ENCODE data around the gene PDE4A.

Gene PDE4A

GRCh38 chr19:10468133-10468532, 47.8 kb downstream of the PDE4A start:
- no peak for DNase-seq

- peak; percentile 8 for DNase-seq
These were observed 51.6 kb downstream of the PDE4A start for GRCh38 chr19:10471909-10472308.

- DNase-seq = no peak
These were observed 52.9 kb downstream of the PDE4A start for GRCh38 chr19:10473192-10473591.

- DNase-seq = no peak
These were observed 54.7 kb downstream of the PDE4A start for GRCh38 chr19:10474962-10475451.

GRCh38 chr19:10478476-10478875, 58.1 kb downstream of the PDE4A start:
- no peak for DNase-seq

GRCh38 chr19:10478903-10479384, 58.6 kb downstream of the PDE4A start:
- DNase-seq = peak; percentile 37

- no peak for DNase-seq
These were observed 66.2 kb downstream of the PDE4A start for GRCh38 chr19:10486551-10486950.

- DNase-seq = no peak
These were observed 71.2 kb downstream of the PDE4A start for GRCh38 chr19:10491472-10492047.

GRCh38 chr19:10497371-10497770, 77.0 kb downstream of the PDE4A start:
- no peak for DNase-seq

- DNase-seq = no peak
These were observed 79.4 kb downstream of the PDE4A start for GRCh38 chr19:10499550-10500246.

GRCh38 chr19:10500247-10500592, 79.9 kb downstream of the PDE4A start:
- DNase-seq = no peak

- peak; percentile 88 for DNase-seq
These were observed 81.7 kb downstream of the PDE4A start for GRCh38 chr19:10501971-10502523.

GRCh38 chr19:10502524-10503001, 82.2 kb downstream of the PDE4A start:
- DNase-seq = peak; percentile 90

GRCh38 chr19:10503002-10503789, 82.9 kb downstream of the PDE4A start, which contains the start of gene KEAP1:
Gene KEAP1 (minus strand): TSS chr19:10503356. CDS start chr19:10500033, 3,323 bp downstream.
- DNase-seq = peak; percentile 69

GRCh38 chr19:10505583-10506229, 85.4 kb downstream of the PDE4A start:
- DNase-seq = no peak

GRCh38 chr19:10508036-10508435, 87.7 kb downstream of the PDE4A start:
- no peak for DNase-seq

GRCh38 chr19:10508707-10509106, 88.4 kb downstream of the PDE4A start:
- DNase-seq = no peak

GRCh38 chr19:10510301-10510802, 90.0 kb downstream of the PDE4A start:
- DNase-seq = no peak

GRCh38 chr19:10513223-10513622, 92.9 kb downstream of the PDE4A start:
- no peak for DNase-seq

- DNase-seq = no peak
These were observed 94.1 kb downstream of the PDE4A start for GRCh38 chr19:10514211-10515145.

GRCh38 chr19:10516064-10516385, 95.7 kb downstream of the PDE4A start:
- DNase-seq = no peak
